Kidney glomerular epithelial cell (primary cell): ENCODE results near the gene CHIC1.
"Not testable (repeated sequence)": the region's sequence is repeated elsewhere in the genome, so short reads cannot be mapped to it uniquely, and the experiment has no call there.

Source experiments
- DNase-seq: peaks from one replicate; lab custom pipeline; 2025; lab: John Stamatoyannopoulos, UW

The CHIC1 gene

GRCh38 chrX:73562984-73563737 lies at the start of gene CHIC1:
Gene CHIC1, plus strand, starts transcription at chrX:73563197. Its CDS starts 88 bp downstream, at chrX:73563285.
- peak; percentile 34 for DNase-seq

DNA sequence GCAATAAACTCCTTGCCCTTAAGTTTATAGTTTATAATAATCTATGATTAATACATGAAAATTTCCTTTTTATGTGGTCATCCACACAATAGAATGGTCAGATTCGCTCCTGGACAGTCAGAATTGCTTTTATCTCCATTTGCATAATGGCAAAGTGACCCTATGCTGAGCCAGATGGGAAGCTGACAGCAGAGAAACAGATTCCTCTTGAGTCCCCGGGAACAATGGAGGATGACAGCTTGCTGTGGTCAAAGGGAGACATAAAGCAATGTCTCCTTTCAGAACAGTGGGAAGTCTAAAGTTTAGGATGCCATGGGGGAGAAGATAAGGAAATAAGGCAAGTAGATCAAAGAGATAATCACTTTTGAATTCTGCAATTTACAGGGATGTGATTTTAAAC lies 40.2 kb upstream of the CHIC1 start:
- DNase-seq: not testable (repeated sequence)

- DNase-seq: no peak
Measured at GRCh38 chrX:73524906-73525305, 38.1 kb upstream of the CHIC1 start.

GRCh38 chrX:73525928-73526690 lies 36.9 kb upstream of the CHIC1 start:
- no peak for DNase-seq

- not testable (repeated sequence) for DNase-seq
Measured at GRCh38 chrX:73531655-73532054, 31.3 kb upstream of the CHIC1 start.

DNA sequence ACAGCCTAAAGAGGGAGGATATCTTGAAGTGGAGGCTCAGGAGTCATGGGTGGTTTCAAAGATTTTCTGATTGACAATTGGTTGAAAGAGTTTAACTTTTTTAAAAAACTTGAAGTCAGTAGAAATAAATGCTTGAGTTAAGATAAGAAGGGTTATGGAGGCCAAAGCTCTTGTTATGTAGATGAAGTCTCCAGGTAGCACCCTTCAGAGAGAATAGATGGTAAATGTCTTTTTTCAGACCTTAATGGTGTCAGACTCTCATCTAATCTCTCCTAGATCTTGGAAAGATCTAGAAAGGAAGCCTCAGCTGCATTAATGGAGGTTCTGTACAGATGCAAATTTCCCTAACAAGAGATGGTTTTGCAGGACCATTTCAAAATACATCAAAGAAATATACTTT lies 6.8 kb upstream of the CHIC1 start:
- no peak for DNase-seq

GRCh38 chrX:73561801-73562200 lies 1.2 kb upstream of the CHIC1 start:
- DNase-seq: no peak

DNA sequence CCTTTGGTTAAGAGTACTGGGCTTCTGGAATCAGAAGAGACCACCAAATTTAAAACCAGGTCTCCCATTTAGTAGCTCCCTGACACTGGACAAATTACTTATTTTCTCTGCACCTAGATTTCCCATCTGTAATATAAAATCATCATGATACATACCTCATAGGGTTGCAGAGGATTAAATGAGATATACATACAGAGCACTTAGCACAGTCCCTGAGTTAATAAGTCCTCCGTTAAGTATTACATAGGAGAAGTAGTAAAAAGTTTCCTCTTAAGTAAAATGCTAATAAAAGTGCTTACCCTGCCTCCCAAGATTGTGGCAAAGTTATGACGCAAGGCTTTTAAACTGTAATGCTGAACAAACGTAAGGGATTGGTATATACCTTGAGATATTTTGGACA lies 539 bp upstream of the CHIC1 start:
- peak; percentile 6 for DNase-seq

- DNase-seq: no peak
Measured at GRCh38 chrX:73563738-73564068, 706 bp downstream of the CHIC1 start.

GRCh38 chrX:73577361-73577760 lies 14.4 kb downstream of the CHIC1 start:
- DNase-seq: peak; percentile 80

DNA sequence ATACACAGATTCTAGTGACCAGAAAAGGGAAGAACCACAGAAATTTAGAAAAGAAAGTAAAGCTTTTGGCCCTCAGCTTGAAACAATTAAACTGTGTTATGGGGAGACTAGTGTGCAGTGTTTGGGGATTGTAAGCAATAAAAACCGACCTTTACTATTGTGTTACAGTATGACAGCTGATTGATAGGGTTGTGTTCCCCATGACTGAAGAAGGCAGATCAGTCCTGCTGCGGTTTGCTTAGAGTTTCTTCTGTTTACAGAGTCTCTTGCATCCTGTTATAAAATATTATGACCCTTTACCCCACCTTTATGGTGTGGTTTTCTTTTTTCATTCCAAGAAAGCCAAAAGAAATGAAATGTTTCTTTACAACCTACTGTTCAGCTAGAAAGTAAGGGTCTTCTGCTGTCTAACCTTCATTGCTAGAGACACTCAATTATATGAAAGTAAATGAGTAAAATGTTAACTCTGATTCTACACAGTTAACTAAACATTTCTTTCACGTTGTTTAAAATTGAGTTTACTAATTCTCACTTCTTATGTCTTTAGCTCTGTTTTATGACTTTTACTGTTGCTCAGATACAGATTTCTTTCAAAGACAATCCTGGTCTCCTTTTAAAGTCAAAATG lies 18.1 kb downstream of the CHIC1 start:
- peak; percentile 29 for DNase-seq

- not testable (repeated sequence) for DNase-seq
Measured at GRCh38 chrX:73597758-73598157, 34.8 kb downstream of the CHIC1 start.

- no peak for DNase-seq
Measured at GRCh38 chrX:73615022-73615421, 52.0 kb downstream of the CHIC1 start.

GRCh38 chrX:73641669-73642068 lies 78.7 kb downstream of the CHIC1 start:
- not testable (repeated sequence) for DNase-seq

- no peak for DNase-seq
Measured at GRCh38 chrX:73647212-73647611, 84.2 kb downstream of the CHIC1 start.

DNA sequence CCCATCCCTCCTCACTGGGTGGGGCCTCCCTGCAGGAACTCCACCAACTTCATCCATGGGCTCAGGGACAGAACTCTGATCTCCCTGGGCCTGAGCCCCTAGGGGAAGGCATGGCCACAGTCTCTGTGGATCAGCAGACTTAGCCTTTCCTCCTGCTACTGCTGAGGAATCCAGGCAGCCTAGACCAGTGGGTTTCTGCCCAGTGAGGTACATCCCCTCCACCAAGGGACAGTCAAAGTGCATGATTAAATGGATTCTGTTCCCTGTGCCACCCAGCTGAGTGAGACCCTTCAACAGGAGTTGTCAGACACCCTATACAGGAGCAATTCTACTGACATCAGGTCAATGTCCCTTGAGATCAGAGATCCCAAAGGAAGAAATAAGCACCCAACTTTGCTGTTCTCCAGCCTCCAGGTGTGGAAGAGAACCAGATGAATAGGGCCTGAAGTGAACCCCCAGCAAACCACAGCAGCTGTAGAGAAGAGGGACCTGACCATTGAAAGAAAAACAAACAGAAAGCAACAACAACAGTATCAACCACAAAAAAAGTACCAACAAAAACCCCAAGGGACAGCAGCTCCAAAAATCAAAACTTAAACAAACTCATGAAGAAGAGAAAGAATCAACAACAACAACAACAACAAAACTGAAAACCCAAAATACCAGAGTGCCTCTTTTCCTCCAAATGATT lies 84.8 kb downstream of the CHIC1 start:
- DNase-seq: no peak

DNA sequence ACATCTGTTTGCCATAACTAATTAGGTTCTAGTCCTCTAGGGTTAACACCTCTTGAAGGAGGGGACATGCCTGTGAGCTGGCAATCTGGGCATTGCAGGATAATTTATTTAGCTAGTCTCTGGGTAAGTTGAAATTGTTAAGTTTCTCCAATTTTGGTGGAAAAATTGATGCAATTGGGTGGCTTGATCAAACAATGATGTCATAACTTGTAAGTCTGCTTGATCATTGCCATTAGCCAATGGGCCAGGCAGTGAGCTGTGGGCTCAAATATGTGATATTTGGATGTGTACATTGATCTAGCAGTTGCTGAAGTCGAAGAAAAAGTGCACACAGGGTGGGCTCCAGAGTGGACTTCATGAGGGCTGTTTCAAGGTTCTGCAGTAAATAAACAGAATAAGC lies 98.3 kb downstream of the CHIC1 start:
- DNase-seq: not testable (repeated sequence)

GRCh38 chrX:73668779-73669178 lies 105.8 kb downstream of the CHIC1 start:
- DNase-seq: no peak

GRCh38 chrX:73681408-73681807 lies 118.4 kb downstream of the CHIC1 start:
- DNase-seq: no peak

DNA sequence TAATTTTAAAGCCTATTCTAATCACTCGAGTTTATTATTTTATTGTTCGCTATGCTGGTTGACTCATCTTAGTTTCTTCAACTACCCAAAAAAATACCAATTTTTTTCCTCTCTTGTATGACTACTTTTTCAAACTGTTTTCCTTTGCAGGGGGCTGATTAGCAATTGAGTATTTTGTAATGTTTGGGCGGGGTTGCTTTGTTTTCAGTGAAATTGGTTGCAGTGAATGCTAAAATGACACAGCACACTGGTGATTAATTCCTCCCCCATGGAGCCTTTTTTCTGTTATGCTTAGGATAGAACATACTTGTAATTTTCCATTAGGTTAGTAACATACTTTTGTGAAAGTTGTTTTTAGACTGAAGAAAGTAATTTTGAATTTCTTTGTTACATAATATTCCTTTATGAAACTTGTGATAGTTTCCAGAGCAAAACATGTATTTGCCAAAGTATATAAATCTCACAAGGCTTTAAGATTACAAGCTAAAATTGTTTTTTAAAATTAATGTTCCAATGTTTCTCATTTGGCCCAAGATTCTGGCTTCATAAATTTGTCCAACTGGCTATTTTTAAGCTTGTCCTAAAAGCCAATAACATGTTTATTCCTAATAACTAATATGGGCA lies 120.4 kb downstream of the CHIC1 start:
- DNase-seq: no peak

GRCh38 chrX:73707014-73707413 lies 144.0 kb downstream of the CHIC1 start:
- not testable (repeated sequence) for DNase-seq

DNA sequence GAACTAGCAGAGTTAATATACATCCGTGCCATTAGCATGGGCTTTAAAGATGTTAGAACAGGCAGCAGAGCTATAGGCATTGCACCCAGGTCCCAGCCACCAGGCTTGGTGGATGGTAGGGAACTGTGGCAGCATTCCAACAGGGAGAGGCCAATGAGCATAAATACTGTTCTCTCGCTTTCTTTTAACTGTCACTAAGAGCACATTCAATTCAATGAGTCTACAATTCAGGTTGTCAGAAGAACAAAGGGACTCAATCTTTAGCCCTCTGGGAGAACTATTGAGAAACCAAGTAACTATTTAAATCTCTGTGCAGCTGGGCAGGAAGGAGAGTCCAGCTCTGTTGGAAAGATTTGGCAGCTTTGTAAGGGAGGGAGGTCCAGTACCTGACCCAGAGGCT lies 165.6 kb downstream of the CHIC1 start:
- no peak for DNase-seq
